Osteocyte (in vitro differentiated cells): ENCODE data around the gene GALNT17. TPM values are rescaled to one million over a fixed set of nuclear protein-coding genes. Genes with fewer than 3 reads are reported as not detected.

ENCODE experiments used
- DNase-seq: peaks from one replicate; pipeline ENCODE4 v3.0.0; 2021; ENCODE audit warnings: mixed read lengths; ENCODE audit not compliant: unreplicated experiment; ENCODE audit errors: extremely low spot score
- H3K27ac Mint-ChIP-seq: one replicate; pipeline ENCODE4 v1.8.0; 2021; ENCODE audit warnings: mild to moderate bottlenecking, mixed read lengths; ENCODE audit not compliant: unreplicated experiment
- H3K27me3 Mint-ChIP-seq: one replicate; pipeline ENCODE4 v1.8.0; 2021; ENCODE audit warnings: mixed read lengths; ENCODE audit not compliant: unreplicated experiment
- H3K36me3 Mint-ChIP-seq: one replicate; pipeline ENCODE4 v1.8.0; 2021; ENCODE audit warnings: mixed read lengths; ENCODE audit not compliant: unreplicated experiment
- H3K4me1 Mint-ChIP-seq: one replicate; pipeline ENCODE4 v1.8.0; 2021; ENCODE audit warnings: mixed read lengths; ENCODE audit not compliant: unreplicated experiment
- H3K4me3 Mint-ChIP-seq: one replicate; pipeline ENCODE4 v1.8.0; 2021; ENCODE audit warnings: mild to moderate bottlenecking, moderate library complexity, mixed read lengths; ENCODE audit not compliant: unreplicated experiment
- H3K9me3 Mint-ChIP-seq: one replicate; pipeline ENCODE4 v1.8.0; 2021; ENCODE audit warnings: mixed read lengths; ENCODE audit not compliant: unreplicated experiment
- total RNA-seq: library from RNA; stranded (reverse); gene quantifications from 2 replicates; pipeline ENCODE4 v1.2.1, GENCODE V29; 2021
- TF ChIP-seq, protein P1 (sequence below): fragments of 200-600 bp; sonication (generic); IDR thresholded peaks from 2 replicates; pipeline ENCODE4 v1.5.0; 2021; ENCODE audit warnings: antibody characterized with exemption, mild to moderate bottlenecking, moderate library complexity

Gene GALNT17
- total RNA-seq, 1 donor from 2014 or later = 1.4 TPM

DNA sequence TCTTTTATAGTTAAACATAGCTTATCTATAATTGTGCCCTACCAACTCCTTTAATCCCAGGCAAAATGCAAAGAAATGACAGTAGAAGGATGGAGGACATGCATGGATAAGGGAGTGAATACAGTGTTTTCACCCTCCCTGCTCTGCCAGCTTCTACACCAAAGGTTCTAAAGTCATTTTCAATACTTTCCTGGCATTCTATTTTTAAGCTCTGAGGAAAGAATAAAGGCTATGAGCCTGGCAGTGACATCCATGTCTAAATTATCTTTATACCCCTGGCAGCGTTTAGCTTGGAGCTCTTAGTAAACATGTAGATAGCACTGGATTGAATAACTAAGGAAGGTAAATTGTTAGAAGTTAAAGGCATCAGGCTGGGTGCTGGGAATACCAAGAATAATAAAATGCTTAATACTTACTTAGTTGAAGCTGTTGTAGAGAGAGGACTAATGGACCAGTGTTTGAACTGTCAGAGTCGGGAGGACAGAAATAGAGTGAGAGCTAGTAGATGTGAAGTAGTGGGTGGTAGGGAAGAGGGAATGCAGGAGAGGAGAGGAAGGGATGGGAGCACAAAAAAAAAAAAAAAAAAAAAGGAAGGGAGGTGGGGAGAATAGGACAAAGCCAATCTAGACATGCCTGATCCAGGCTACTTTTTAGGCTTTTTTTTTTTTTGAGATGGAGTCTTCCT is 518.9 kb downstream of the GALNT17 start:
- Mint-ChIP-seq H3K36me3 (no peaks in the 10 kb centered on the region), H3K9me3 (peaks cover 5% of the 10 kb centered on the region), H3K4me3 (no peak overlapping the region), H3K27ac (no peak overlapping the region), H3K4me1 (no peaks in the 10 kb centered on the region), H3K27me3 (no peaks in the 10 kb centered on the region)
- no peak for DNase-seq
- TF ChIP-seq, protein P1, sequence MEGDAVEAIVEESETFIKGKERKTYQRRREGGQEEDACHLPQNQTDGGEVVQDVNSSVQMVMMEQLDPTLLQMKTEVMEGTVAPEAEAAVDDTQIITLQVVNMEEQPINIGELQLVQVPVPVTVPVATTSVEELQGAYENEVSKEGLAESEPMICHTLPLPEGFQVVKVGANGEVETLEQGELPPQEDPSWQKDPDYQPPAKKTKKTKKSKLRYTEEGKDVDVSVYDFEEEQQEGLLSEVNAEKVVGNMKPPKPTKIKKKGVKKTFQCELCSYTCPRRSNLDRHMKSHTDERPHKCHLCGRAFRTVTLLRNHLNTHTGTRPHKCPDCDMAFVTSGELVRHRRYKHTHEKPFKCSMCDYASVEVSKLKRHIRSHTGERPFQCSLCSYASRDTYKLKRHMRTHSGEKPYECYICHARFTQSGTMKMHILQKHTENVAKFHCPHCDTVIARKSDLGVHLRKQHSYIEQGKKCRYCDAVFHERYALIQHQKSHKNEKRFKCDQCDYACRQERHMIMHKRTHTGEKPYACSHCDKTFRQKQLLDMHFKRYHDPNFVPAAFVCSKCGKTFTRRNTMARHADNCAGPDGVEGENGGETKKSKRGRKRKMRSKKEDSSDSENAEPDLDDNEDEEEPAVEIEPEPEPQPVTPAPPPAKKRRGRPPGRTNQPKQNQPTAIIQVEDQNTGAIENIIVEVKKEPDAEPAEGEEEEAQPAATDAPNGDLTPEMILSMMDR = no peak

DNA sequence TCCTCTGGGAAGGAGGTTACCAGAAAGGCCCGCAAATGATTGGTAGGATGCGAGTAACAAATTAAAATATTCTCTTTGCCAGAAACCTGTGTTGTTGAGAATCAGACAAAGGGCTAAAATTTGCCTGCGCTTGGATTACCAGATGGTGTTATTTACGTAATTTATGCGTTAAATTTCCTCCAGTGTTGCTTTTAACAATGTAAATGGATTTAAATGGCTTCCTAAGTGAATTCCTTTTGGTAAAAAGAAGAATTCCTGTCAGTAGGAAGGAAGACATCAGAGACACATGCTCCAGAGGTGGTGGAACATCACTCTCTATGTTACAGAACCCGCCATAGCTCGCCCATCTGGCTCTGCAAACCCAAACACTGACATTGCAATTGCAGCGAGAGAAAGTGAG is 520.6 kb downstream of the GALNT17 start:
- no peak overlapping the region for H3K4me3 Mint-ChIP-seq
- no peaks in the 10 kb centered on the region for H3K4me1 Mint-ChIP-seq
- peaks cover 5% of the 10 kb centered on the region for H3K9me3 Mint-ChIP-seq
- no peaks in the 10 kb centered on the region for H3K36me3 Mint-ChIP-seq
- H3K27me3 Mint-ChIP-seq = no peaks in the 10 kb centered on the region
- no peak for DNase-seq
- TF ChIP-seq, protein P1 = no peak
- H3K27ac Mint-ChIP-seq = no peak overlapping the region

DNA sequence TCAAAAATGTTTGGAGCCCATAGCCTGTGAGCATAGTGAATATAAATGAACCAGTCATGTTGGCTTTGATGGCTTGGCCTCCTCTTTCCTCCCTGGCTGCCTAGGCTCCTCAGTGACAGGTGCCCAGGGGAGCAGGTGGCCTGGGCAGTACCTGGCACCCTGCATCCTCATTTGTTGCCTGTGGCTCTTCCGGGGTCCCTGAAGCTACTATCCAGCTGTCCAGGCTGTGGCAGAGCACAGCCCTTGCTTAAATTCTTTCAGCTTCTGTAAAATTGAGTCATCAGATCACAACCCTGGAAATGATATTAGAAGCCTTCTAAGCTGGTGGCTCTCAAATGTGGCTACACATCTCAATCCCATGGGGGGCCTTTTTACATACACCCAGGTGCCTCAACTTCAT is 525.4 kb downstream of the GALNT17 start:
- H3K4me1 Mint-ChIP-seq = no peaks in the 10 kb centered on the region
- no peaks in the 10 kb centered on the region for H3K27me3 Mint-ChIP-seq
- no peak for DNase-seq
- no peak overlapping the region for H3K27ac Mint-ChIP-seq
- no peaks in the 10 kb centered on the region for H3K9me3 Mint-ChIP-seq
- H3K36me3 Mint-ChIP-seq = no peaks in the 10 kb centered on the region
- TF ChIP-seq, protein P1 = no peak
- no peak overlapping the region for H3K4me3 Mint-ChIP-seq

DNA sequence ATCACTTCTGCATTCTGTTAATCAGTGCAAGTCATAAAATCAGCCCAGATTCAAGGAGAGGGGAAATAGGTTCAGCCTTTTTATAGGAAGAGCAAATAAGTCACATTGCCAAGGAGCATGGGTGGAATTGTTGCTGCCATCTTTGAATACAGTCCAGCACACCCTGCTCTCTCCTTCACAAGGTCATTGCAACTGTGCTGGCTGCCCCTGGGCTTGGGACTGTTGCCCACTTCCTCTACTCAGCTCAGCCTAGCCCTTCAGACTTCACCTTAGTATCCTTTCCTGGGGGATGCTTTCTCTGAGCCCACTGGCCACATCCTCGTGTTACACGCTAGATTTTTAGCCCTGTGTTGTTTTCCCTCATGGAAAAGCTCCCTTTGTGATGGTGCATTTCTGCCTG is 527.7 kb downstream of the GALNT17 start:
- Mint-ChIP-seq H3K9me3 (peaks cover 10% of the 10 kb centered on the region), H3K36me3 (no peaks in the 10 kb centered on the region), H3K27ac (no peak overlapping the region), H3K4me3 (no peak overlapping the region), H3K4me1 (no peaks in the 10 kb centered on the region), H3K27me3 (no peaks in the 10 kb centered on the region)
- TF ChIP-seq, protein P1 = no peak
- DNase-seq = no peak

DNA sequence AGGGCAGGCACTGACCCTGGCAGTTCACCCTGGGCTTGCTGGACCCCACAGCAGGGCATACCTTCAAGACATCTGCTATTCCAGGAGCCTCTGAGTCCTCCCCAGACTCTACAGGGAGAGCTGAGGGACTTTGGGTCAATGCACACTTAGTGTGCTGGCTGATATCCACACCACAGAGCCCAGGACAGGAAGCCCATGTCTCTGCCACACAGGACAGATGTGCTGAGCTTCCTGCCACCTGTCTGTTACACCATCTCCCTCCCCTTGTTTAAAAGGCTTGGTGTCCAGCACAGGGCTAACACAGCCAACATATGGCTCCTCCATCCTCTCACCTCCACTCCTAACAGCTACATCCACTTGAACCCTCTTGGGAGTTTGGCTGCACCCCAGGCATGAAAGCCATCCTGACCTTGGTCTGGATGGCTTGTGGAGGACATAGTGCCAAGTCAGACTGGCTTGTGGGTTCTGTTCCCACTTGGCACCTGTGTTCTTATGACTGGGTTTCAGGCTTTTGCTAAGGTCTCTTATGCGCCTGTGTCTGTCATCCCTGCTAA is 529.8 kb downstream of the GALNT17 start:
- Mint-ChIP-seq H3K4me3 (no peak overlapping the region), H3K27me3 (no peaks in the 10 kb centered on the region), H3K4me1 (no peaks in the 10 kb centered on the region), H3K27ac (no peak overlapping the region), H3K9me3 (peaks cover 14% of the 10 kb centered on the region), H3K36me3 (no peaks in the 10 kb centered on the region)
- DNase-seq = no peak
- TF ChIP-seq, protein P1 = no peak
